ENCODE data around the gene PKDREJ. TPM values are rescaled to one million over a fixed set of nuclear protein-coding genes. Genes with fewer than 3 reads are reported as not detected.

Gene PKDREJ
- total and polyA plus RNA-seq, 11 donors, result 0.03 to 0.16 (median 0.08) TPM; not detected in 2

DNA sequence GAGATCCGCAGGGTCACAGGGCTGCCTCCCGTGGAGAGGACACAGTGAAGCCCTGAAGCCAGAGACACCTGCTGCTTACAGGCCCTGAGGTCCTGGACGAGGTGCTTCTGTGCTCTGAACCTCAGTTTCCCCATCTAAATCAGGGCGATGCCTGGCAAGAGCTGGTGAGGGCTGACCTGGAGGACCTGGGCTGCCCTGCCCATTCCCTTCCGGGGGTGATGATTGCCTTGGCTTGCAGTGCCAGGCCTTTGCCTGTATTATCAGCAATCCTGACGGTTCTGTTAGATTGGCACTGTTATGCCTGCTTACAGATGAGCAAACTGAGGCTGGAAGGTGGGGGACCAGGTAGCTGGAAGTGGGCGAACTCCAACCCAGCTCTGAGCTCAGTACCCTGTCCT is 25.7 kb upstream of the PKDREJ start:
- H3K4me3 ChIP-seq, result peak overlapping the region in 1 of 12 donors; percentile 49
- peaks cover 0 to 43% (median 18%) of the 10 kb centered on the region in 12 donors for H3K4me1 ChIP-seq
- no peak for DNase-seq
- H3K9me3 ChIP-seq, result peaks cover 0 to 7% (median 0%) of the 10 kb centered on the region in 12 donors
- peaks cover 0 to 70% (median 54%) of the 10 kb centered on the region in 9 donors for H3K36me3 ChIP-seq
- no peaks in the 10 kb centered on the region for H3K27me3 ChIP-seq
- intact Hi-C loops (cut with DNase I), result no loop called here
- H3K27ac ChIP-seq, result peak overlapping the region in 10 of 12 donors; percentile 41 to 86 (median 78)
- ATAC-seq, result no peak
- TF ChIP-seq POLR2A (IDR thresholded peaks at IDR 0.05) (no peak), CTCF (IDR thresholded peaks at IDR 0.05) (no peak)
- WGBS, 4 donors, result 40 to 90% (median 86%) methylated on average over 1 to 7 of the region's 7 CpGs

DNA sequence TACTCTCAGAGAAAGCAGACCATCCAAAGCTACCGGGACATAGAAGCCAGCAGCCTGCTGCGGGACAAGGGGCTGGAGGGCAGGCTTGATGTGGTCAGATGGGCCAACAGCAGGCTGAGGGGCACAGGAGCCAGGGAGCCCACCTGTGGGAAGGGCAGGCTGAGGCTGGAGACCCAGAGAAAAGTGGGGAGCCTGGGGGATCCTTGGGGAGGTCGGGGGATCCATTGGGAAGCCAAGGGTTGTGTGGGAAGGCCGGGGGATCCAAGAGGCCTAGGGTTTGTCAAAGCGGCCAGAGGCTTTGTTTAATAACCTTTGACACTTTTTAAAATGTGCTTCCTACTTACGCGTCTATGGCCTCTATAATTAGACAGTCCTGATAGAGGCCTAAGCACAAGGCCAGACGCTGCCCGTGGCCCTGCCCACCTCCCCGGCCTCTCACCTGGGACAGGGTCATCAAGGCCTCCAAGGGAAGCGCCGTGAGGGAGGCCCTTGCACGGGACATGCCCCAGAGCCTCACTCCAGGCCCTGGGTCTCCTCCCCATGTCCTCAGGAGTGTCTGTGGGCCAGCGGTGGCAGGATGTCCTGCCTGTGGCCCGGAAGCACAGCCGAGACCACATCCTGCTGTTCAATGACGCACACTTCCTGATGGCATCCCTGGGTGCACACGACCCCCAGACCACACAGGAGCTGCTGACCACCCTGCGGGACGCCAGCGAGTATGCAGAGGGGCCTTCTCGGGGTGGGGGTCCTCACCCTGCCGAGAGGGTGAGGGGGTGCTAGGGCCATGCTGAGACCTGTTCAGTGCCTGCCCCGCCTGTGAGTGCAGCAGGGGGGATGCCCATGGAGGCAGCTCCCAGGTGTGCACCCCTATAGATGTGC is 25.0 kb upstream of the PKDREJ start:
- intact Hi-C loops (cut with DNase I), result no loop called here
- H3K27me3 ChIP-seq, result no peaks in the 10 kb centered on the region
- ATAC-seq (peak in 3 of 4 donors; percentile 38 to 71 (median 50)), DNase-seq (peak; percentile 38 to 77 (median 50))
- WGBS, 4 donors, result 48 to 55% (median 51%) methylated on average over 14 to 24 of the region's 24 CpGs
- H3K36me3 ChIP-seq, result peaks cover 0 to 68% (median 59%) of the 10 kb centered on the region in 9 donors
- H3K27ac ChIP-seq, result peak overlapping the region; percentile 41 to 86 (median 74)
- H3K4me3 ChIP-seq, result peak overlapping the region in 10 of 12 donors; percentile 21 to 49 (median 36)
- H3K4me1 ChIP-seq, result peaks cover 0 to 43% (median 18%) of the 10 kb centered on the region in 12 donors
- TF ChIP-seq POLR2A (IDR thresholded peaks at IDR 0.05) (no peak), CTCF (IDR thresholded peaks at IDR 0.05) (no peak)
- H3K9me3 ChIP-seq, result peaks cover 0 to 7% (median 0%) of the 10 kb centered on the region in 12 donors

- WGBS, 4 donors, result 90 to 96% (median 95%) methylated on average over 12 to 15 of the region's 15 CpGs
- H3K27ac ChIP-seq, result peak overlapping the region in 11 of 12 donors; percentile 41 to 86 (median 78)
- no peaks in the 10 kb centered on the region for H3K27me3 ChIP-seq
- peaks cover 0 to 43% (median 18%) of the 10 kb centered on the region in 12 donors for H3K4me1 ChIP-seq
- no peak for ATAC-seq
- intact Hi-C loops (cut with DNase I), result no loop called here
- peaks cover 0 to 68% (median 59%) of the 10 kb centered on the region in 9 donors for H3K36me3 ChIP-seq
- peaks cover 0 to 6% (median 0%) of the 10 kb centered on the region in 12 donors for H3K9me3 ChIP-seq
- H3K4me3 ChIP-seq, result peak overlapping the region in 10 of 12 donors; percentile 21 to 49 (median 36)
- TF ChIP-seq POLR2A (IDR thresholded peaks at IDR 0.05), result no peak
- no peak for TF ChIP-seq CTCF (IDR thresholded peaks at IDR 0.05)
- no peak for DNase-seq
Measured at GRCh38 chr22:46286941-46287872, 24.1 kb upstream of the PKDREJ start.
